ENCODE data around the gene ARL6IP1.
"Not testable (repeated sequence)": the region's sequence is repeated elsewhere in the genome, so short reads cannot be mapped to it uniquely, and the experiment has no call there.

Gene ARL6IP1

DNA sequence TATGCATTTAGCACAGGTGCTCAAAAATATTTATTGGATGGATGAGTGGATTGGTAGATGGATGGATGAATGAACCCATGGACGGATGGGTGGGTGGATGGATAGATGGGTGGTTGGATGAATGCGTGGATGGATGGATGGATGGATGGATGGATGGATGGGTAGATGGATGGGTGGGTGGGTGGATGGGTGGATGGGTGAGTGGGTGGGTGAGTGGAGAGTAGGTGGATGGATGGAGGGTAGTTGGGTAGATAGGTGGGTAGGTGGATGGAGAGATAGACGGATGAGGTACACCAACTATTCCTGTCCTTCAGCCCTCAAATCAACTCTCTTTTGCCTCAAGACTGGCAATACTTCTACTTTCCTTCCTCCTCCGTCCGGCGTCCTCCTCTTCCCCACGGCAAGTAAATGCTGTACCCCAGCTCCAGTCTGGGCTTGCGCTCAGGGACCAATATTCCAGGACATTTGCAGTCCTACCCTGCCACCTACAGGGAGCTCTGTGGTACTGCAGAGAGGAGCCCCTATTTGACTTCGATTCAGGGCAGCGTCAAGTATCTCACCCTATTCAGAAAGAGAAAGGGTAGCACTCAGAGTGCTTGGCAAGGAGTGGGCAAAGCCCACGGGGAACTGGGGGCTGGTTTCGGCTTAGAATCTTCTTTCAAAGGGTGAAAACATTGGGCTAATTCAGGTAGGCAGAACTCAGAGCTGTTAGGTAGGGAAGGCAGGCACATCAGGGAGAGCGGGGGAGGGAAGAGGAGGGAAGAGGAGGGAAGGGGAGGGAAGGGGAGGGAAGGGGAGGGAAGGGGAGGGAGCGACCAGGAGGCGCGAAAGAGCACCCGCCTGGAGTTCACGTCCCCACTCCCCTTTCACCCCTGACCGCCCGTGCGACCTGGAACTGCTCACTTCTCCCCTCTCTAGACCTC lies 41.5 kb downstream of the ARL6IP1 start:
- DNase-seq (ENCODE audit: low read depth): peak; percentile 14

DNA sequence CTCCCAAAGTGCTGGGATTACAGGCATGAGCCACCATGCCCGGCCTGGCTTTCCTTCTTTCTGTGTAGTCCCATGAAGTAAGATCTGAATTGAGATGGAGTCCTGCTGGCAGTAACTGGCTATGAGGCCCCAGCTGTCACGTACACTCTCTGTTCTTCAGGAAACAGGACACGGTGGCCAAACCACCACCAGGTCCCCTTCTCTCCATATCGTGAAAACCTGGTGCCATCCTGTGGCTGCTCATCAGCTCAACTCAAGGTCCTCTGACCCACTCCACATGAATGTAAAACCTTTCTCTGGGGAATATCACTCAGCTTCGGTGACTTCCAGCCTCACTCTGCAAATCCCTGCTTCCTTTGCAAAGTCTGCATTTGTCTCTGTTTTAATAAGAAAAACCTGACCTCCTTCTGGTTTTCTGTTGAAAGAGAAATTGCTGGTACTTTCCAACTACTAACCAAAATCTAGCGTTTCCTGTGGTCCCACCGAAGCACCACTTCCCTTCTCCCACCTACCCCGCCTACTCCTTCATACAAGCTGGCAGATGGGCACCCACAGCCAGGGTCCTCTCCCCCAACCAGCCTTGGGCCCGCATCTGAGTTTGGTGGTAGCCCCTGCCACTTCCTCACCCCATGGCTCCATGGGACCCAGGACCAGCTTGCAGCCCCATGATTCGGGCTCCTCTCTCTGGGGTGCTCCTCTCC lies 43.2 kb downstream of the ARL6IP1 start:
- DNase-seq (ENCODE audit: low read depth): not testable (repeated sequence)

DNA sequence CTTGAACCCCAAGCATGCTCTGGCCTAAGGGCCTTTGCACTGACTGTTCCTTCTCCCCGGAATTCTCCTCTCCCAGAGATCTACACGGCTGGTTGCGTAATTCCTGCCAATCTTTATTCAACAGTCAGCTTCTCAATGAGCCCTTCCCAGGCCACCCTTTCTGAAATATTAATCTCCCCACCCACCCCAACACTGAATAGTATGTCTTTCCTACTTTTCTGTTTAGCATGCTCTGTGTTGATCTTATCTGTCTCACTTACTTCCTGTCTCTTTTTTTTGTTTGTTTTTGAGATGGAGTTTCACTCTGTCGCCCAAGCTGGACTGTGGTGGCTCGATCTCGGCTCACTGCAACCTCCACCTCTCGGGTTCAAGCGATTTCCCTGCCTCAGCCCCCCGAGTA lies 44.7 kb downstream of the ARL6IP1 start:
- not testable (repeated sequence) for DNase-seq (ENCODE audit: low read depth)

DNA sequence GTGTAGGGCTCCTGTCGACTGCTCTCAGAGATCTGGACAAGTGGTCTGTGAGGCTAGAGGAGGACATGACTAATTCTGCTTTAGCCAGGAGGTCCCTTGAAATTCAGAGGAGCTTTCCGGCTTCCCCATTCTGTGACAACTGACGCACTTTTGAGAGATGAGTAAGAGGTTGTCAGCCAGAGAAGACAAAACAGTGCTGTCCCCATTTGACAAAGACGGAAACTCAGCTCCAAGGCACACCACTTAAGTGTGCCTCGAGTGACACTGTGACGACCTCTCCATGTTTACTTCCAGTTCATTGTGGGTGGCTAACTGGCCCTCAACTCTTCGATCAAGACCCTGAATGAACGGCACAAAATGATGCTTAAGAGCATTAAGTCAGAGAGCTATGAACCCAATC lies 58.5 kb downstream of the ARL6IP1 start:
- not testable (repeated sequence) for DNase-seq (ENCODE audit: low read depth)
